ENCODE measurements around the gene BRD7. TPM values are rescaled to one million over a fixed set of nuclear protein-coding genes. Genes with fewer than 3 reads are reported as not detected.

BRD7 gene
- total and polyA plus RNA-seq, 2 experiments from 2014 or later = 51.2 to 51.3 TPM

DNA sequence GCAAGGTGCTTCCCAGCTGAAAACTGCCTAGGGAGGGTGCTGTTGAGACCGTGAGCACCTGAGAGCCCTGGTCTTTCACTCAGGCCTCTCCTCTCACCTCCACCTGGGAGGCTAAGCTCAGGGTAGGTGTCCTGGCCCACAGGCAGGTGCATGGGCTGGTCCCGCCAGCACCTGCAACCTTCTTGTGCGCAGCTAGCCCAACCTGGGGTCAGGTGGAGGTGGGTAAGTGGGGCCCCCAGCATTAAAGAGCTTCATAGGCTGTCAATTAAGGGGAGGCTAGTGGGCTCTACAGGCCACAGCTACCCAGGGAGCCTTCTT, 93.7 kb downstream of the BRD7 start:
- H3K4me2 ChIP-seq = no peak overlapping the region
- no peak overlapping the region for H3K27ac ChIP-seq
- H3K4me1 ChIP-seq (ENCODE audit: insufficient read depth) = no peaks in the 10 kb centered on the region
- H4K20me1 ChIP-seq (ENCODE audit: insufficient read depth, poor library complexity, severe bottlenecking) = no peaks in the 10 kb centered on the region
- no peaks in the 10 kb centered on the region for H3K36me3 ChIP-seq (replicated peaks; ENCODE audit: insufficient read depth, low read depth)
- H3K79me2 ChIP-seq = no peaks in the 10 kb centered on the region
- no peak overlapping the region for H2AFZ ChIP-seq
- no peaks in the 10 kb centered on the region for H3K9me2 ChIP-seq (replicated peaks; ENCODE audit: insufficient read depth)
- H3K27me3 ChIP-seq = no peaks in the 10 kb centered on the region
- DNase-seq (ENCODE audit: low spot score) = no peak
- WGBS (ENCODE audit: low lambda C conversion rate, missing lambda C conversion rate) = 98% methylated on average over 3 of the region's 3 CpGs
- H3K4me3 ChIP-seq = no peak overlapping the region
- TF ChIP-seq, protein P1, sequence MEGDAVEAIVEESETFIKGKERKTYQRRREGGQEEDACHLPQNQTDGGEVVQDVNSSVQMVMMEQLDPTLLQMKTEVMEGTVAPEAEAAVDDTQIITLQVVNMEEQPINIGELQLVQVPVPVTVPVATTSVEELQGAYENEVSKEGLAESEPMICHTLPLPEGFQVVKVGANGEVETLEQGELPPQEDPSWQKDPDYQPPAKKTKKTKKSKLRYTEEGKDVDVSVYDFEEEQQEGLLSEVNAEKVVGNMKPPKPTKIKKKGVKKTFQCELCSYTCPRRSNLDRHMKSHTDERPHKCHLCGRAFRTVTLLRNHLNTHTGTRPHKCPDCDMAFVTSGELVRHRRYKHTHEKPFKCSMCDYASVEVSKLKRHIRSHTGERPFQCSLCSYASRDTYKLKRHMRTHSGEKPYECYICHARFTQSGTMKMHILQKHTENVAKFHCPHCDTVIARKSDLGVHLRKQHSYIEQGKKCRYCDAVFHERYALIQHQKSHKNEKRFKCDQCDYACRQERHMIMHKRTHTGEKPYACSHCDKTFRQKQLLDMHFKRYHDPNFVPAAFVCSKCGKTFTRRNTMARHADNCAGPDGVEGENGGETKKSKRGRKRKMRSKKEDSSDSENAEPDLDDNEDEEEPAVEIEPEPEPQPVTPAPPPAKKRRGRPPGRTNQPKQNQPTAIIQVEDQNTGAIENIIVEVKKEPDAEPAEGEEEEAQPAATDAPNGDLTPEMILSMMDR (IDR thresholded peaks at IDR 0.05; ENCODE audit: poor library complexity) = no peak
- TF ChIP-seq EZH2 (IDR thresholded peaks at IDR 0.05; ENCODE audit: borderline replicate concordance) (no peak), EZH2phosphoT487 (IDR thresholded peaks at IDR 0.05; ENCODE audit: low read depth, severe bottlenecking, unreplicated experiment) (no peak)
- no peaks in the 10 kb centered on the region for H3K9me3 ChIP-seq (ENCODE audit: low read depth)

DNA sequence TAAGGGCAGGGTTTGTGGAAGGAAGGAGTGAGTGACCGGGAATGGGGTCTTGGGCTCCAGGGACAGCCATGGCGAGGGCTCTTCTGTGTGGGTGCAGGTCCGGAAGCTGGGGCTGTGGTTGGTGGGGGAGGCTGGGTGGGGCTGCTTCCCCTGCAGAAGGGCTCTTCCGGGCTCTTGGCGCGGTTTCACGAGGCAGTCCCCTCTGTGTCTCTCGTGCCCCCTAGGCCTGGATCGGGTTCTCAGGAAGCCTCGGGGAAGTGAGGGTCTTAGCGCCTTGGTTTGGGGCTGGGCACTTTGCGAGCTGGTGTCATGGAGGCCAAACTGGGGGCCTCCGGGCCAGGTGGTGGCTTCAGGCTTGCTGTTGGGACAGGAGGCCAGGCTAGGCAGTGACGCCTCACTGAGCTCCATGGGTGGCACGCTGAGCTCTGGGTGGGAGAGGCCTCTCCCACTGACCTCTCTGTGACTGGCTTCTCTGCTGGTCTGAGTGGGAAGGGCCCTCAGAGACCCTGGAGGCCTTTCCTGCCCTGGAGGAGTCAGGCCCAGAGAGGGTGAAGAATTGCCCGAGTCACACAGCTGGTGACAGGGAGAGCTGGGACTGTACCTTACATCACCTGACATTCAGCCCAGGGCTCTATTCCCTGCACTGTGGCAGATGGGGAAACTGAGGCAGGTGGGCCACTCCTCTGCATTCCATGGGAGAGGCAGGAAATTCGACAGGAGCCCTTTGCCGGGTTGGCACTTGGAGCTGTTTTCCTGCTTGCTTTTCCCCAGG, 94.3 kb downstream of the BRD7 start:
- H3K4me1 ChIP-seq (ENCODE audit: insufficient read depth) = no peaks in the 10 kb centered on the region
- DNase-seq (ENCODE audit: low spot score) = no peak
- WGBS (ENCODE audit: low lambda C conversion rate, missing lambda C conversion rate) = 92% methylated on average over 13 of the region's 18 CpGs
- H3K27ac ChIP-seq = no peak overlapping the region
- H3K9me2 ChIP-seq (replicated peaks; ENCODE audit: insufficient read depth) = no peaks in the 10 kb centered on the region
- no peak overlapping the region for H3K4me2 ChIP-seq
- no peak for TF ChIP-seq EZH2phosphoT487 (IDR thresholded peaks at IDR 0.05; ENCODE audit: low read depth, severe bottlenecking, unreplicated experiment)
- TF ChIP-seq EZH2 (IDR thresholded peaks at IDR 0.05; ENCODE audit: borderline replicate concordance) = no peak
- H3K79me2 ChIP-seq = no peaks in the 10 kb centered on the region
- no peaks in the 10 kb centered on the region for H4K20me1 ChIP-seq (ENCODE audit: insufficient read depth, poor library complexity, severe bottlenecking)
- no peak overlapping the region for H3K4me3 ChIP-seq
- H2AFZ ChIP-seq = no peak overlapping the region
- H3K36me3 ChIP-seq (replicated peaks; ENCODE audit: insufficient read depth, low read depth) = no peaks in the 10 kb centered on the region
- no peaks in the 10 kb centered on the region for H3K27me3 ChIP-seq
- no peaks in the 10 kb centered on the region for H3K9me3 ChIP-seq (ENCODE audit: low read depth)

DNA sequence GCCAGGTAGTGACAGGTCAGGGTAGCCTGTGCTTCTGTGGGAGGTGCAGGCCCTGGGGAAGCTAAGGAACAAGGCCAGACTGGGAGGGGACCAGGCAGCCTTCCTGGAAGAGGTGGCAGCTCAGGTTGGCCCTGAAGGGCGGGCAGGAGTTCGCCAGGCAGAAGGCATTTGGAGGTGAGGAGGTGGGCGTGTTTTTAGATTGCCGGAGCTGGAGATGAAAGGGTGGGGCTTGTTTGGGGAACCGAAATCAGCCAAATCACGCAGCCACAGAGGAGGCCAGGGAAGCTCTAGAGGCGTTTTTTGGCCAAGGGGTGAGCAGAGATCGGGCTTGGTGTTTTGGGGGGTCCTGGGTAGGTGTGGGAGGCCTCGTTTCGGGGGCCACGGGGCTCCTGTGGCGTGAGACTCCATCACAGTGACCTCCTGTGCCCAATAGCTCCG, 94.9 kb downstream of the BRD7 start:
- Histone ChIP-seq H3K4me3 (no peak overlapping the region), H2AFZ (no peak overlapping the region), H3K9me2 (replicated peaks; ENCODE audit: insufficient read depth) (no peaks in the 10 kb centered on the region), H3K27me3 (no peaks in the 10 kb centered on the region), H3K27ac (no peak overlapping the region), H3K79me2 (no peaks in the 10 kb centered on the region), H3K9me3 (ENCODE audit: low read depth) (no peaks in the 10 kb centered on the region), H3K36me3 (replicated peaks; ENCODE audit: insufficient read depth, low read depth) (no peaks in the 10 kb centered on the region), H3K4me2 (no peak overlapping the region), H3K4me1 (ENCODE audit: insufficient read depth) (no peaks in the 10 kb centered on the region), H4K20me1 (ENCODE audit: insufficient read depth, poor library complexity, severe bottlenecking) (no peaks in the 10 kb centered on the region)
- TF ChIP-seq EZH2 (IDR thresholded peaks at IDR 0.05; ENCODE audit: borderline replicate concordance) (no peak), EZH2phosphoT487 (IDR thresholded peaks at IDR 0.05; ENCODE audit: low read depth, severe bottlenecking, unreplicated experiment) (no peak)
- TF ChIP-seq, protein P1 (IDR thresholded peaks at IDR 0.05; ENCODE audit: poor library complexity) = no peak
- 88% methylated on average over 13 of the region's 13 CpGs for WGBS (ENCODE audit: low lambda C conversion rate, missing lambda C conversion rate)
- no peak for DNase-seq (ENCODE audit: low spot score)

DNA sequence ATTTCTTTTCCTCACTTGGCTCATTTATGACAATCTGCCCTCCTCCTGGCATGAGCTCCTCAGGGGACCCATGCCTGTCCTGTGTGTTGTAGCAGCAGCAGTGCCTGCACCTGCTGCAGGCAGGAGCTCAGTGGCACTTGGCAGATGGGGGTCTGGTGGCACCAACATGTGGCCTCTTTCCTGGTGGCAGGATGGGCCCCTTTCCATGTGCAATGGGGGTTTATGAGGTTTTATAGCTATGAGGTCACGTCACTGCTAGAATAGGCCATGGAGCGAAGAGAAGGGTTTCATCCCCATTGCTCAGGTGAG, 95.5 kb downstream of the BRD7 start:
- H3K4me1 ChIP-seq (ENCODE audit: insufficient read depth) = no peaks in the 10 kb centered on the region
- DNase-seq (ENCODE audit: low spot score) = no peak
- H3K9me2 ChIP-seq (replicated peaks; ENCODE audit: insufficient read depth) = no peaks in the 10 kb centered on the region
- no peaks in the 10 kb centered on the region for H3K36me3 ChIP-seq (replicated peaks; ENCODE audit: insufficient read depth, low read depth)
- 92% methylated on average over 2 of the region's 2 CpGs for WGBS (ENCODE audit: low lambda C conversion rate, missing lambda C conversion rate)
- no peaks in the 10 kb centered on the region for H3K79me2 ChIP-seq
- no peak overlapping the region for H3K4me3 ChIP-seq
- no peaks in the 10 kb centered on the region for H3K9me3 ChIP-seq (ENCODE audit: low read depth)
- H4K20me1 ChIP-seq (ENCODE audit: insufficient read depth, poor library complexity, severe bottlenecking) = no peaks in the 10 kb centered on the region
- no peaks in the 10 kb centered on the region for H3K27me3 ChIP-seq
- TF ChIP-seq EZH2phosphoT487 (IDR thresholded peaks at IDR 0.05; ENCODE audit: low read depth, severe bottlenecking, unreplicated experiment) = no peak
- TF ChIP-seq, protein P1 (IDR thresholded peaks at IDR 0.05; ENCODE audit: poor library complexity) = no peak
- TF ChIP-seq EZH2 (IDR thresholded peaks at IDR 0.05; ENCODE audit: borderline replicate concordance) = no peak
- H3K4me2 ChIP-seq = no peak overlapping the region
- H2AFZ ChIP-seq = no peak overlapping the region
- H3K27ac ChIP-seq = no peak overlapping the region
